ENCODE data around the gene ACAA1.
A peak's percentile ranks its signal among the peaks of the same experiment; 100 is the strongest.
"Not testable (repeated sequence)": the region's sequence is repeated elsewhere in the genome, so short reads cannot be mapped to it uniquely, and the experiment has no call there.

Gene ACAA1, protein sequence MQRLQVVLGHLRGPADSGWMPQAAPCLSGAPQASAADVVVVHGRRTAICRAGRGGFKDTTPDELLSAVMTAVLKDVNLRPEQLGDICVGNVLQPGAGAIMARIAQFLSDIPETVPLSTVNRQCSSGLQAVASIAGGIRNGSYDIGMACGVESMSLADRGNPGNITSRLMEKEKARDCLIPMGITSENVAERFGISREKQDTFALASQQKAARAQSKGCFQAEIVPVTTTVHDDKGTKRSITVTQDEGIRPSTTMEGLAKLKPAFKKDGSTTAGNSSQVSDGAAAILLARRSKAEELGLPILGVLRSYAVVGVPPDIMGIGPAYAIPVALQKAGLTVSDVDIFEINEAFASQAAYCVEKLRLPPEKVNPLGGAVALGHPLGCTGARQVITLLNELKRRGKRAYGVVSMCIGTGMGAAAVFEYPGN

DNA sequence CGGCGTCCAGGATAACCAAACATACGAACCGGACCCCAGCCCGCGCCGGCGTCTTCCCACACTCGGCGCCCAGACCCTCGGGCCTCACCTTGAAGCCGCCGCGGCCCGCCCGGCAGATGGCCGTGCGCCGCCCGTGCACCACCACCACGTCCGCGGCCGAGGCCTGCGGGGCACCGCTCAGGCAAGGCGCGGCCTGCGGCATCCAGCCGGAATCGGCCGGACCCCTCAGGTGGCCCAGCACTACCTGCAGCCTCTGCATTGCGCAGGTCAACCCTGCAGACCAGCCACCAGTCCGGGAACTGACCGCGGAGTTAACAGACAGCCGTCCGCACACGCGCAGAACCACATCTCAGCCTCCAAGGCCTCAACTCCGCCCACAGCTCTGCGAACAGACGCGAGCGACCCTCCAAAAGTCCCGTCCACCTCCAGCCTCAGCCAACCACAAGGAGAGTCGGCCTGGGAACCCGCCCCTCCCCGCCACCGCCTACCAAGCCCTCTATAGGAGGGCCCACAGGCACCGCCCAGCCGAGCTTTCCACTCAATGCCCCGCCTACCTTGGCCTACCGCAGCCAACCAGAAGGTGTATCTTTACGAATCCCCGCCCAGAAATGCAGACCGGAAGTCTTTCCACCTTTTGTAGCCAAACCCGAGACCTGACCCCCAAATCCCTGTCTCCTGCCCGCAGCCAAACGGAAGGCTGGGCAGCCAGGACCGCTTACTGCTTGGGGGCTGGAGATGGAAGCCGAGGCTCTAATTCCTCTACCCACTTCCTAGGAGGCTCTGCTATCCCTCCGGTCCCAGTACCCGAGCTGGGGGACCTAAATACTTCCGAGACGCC is at the start of gene ACAA1:
Gene ACAA1 (minus strand): TSS at position 351 of the 838 bp plus-strand sequence. CDS start 92 bp downstream, at position 259.
- peak; percentile 97 to 98 for DNase-seq (ENCODE audit: low read depth in 2 of 2)

DNA sequence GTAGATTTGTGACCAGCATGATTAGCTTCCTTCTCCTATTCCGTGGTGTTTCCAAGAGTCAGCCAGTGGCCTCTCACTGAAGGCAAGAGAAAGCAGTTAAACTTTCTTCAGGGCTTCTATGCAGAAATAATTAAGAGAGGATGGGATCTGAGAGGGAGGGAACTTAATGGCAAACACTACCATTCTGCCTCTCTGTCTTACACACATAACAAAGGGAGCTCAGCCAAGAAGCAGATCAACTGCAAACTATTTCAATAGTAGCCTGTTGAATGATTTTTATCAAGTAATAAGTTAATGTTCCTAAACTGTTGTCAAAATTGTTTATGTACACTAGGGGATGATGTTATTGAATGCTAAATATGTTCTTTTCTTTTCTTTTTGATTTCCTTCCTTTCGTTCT is 40.3 kb upstream of the ACAA1 start:
- no peak for DNase-seq (ENCODE audit: low read depth in 2 of 2)

DNA sequence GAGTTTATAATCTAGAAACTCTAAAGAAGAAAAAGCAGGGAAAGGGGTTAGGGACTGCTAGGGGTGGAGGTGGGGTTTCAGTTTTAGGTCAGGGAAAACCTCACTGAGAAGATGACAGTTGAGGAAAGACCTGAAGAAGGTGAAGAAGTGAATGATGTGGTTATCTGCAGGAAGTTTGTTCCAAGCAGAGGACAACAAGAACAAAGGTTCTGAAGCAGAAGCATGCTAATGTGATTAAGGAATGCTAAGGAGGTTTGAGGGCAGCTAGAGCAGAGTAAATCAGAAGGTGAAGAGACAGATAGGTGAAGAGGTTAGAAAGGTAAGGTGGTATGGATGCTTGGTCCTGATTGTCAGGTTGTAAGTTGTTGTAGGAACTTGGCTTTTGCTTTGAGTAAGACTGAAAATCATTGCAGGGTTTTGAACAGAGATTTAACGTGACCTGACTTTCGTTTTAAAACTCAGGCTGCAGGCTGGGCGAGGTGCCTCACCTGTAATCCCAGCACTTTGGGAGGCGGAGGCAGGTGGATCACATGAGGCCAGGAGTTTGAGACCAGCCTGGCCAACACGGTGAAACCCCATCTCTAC is 37.0 kb upstream of the ACAA1 start:
- no peak for DNase-seq (ENCODE audit: low read depth in 2 of 2)

DNA sequence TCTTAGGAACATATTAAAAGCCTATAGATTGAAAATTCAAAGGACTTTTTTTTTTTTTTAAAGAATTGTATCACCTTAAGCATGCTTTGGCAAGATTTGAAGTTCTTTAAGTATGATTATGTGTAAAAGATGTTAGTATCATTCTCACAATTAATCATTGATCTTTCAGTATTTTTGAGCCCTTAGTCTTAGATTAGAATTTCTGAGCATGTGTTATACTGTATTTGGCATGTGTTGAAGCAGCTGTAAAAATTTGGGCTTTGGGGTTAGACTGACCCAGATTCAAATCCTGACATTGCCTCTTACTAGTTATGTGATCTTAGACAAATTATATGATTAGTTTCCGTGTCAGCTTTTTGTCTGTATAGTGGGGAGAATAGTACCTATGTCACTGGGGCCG is 34.7 kb upstream of the ACAA1 start:
- DNase-seq (ENCODE audit: low read depth in 2 of 2) = no peak

DNA sequence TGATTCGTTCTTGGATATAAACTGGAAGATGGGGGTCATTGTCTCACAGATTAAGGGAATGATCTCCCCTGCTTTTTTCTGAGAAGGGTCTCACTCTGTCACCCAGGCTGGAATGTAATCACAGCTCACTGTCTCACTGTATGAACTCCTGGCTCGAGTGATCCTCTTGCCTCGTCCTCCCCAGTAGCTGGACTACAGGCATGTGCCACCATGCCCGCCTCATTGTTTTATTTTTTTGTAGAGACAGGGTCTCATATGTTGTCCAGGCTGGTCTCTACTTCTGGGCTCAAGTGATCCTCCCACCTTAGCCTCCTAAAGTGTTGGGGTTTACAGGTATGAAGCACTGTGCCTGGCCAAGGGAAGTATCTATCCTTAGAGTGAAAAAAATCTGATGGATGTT is 33.8 kb upstream of the ACAA1 start:
- DNase-seq (ENCODE audit: low read depth in 2 of 2) = no peak

DNA sequence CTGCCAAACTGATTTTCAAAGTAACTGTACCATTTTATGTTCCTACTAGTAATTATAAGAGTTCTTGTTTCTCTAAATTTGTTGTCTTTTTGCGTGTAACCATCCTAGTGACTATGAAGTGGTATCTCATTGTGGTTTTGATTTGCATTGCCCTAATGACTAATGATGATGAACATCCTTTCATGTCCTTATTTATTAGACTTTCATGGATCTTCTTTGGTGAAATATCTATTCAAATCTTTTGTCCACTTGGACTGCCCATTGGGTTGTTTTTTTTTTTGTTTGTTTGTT is 32.0 kb upstream of the ACAA1 start:
- DNase-seq (ENCODE audit: low read depth in 2 of 2) = no peak

DNA sequence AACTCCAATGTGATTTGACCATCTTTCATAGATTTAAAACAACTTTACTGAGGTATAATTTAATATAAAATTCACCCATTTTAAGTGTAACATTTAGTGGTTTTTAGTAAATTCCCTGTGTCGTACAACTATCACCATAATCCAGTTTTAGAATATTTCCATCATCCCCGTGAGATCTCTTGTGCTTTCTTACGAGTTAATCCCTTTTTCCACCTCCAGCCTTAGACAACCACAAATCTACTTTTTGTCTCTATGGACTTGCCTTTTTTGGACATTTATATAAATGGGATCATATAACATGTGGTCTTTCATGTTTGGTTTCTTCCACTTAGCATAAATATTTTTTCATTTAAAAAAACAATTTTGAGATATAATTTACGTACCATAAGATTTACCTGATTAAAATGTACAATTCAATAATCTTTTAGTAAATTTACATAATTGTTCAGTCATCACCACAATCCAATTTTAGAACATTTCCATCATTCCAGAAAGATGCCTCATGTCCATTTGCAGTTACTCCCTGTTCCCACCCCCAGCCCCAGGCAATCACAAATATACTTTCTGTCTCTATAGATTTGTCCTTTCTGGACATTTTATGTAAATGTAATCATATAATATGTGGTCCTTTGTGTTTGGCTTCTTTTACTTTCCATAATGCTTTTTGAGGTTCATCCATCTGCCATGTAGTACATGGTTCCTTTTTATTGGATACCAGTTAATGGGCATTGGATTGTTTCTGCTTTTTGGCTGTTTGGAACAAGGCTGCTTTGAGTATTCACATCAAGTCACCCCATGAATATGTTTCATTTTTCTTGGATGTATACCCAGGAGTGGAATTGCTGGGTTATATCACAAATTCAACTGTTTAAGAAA is 31.5 kb upstream of the ACAA1 start:
- no peak for DNase-seq (ENCODE audit: low read depth in 2 of 2)

DNA sequence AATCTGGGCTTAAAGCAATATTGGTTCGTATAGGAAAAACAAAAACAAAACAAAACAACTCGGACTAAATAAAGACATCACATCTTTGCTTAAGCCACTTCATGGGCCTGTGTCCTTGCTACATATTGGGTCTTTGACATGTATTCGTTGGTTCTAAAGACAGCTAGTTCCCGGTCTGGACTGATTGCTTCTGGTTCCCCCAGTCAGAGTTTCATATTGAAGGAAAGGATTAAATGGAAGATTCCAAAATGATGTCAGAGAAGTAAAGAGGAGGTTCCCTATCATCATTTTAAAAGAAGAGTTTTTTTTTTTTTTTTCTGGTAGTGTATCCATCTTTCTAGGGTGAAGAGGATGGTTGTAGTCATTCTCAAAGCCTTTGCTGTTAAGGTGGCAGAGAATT is 30.7 kb upstream of the ACAA1 start:
- no peak for DNase-seq (ENCODE audit: low read depth in 2 of 2)

DNA sequence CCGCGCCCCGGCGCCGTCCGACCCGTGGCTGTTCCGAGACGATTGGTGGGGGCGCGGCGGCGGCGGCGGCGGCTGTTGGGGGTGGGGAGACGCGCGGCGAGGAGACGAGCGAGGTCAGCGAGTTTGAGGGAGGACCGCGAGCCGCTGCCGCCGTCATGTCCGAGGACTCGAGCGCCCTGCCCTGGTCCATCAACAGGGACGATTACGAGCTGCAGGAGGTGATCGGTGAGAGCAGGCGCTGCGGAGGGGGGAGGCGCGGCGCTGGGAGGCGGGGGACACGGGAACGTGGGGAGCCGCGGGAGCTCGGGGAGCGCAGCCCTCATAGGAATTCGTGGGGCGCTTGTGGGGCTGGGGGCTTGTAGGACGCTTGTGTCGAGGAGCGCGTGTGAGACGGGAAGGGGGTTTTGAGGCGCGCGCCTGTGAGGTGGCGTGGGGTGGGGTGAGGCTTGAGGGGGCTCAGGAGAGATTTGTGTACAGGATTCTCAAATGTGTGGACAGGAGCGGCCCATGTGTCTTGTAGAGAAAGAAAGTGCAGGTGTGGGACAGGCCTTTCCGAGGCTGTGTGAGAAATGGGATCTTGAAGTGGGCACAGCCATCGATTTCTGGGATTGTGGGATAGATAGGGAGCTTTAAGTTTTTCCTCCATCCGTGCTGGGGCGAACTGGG is 28.9 kb upstream of the ACAA1 start:
- peak in 1 of 2 donors; percentile 8 for DNase-seq (ENCODE audit: low read depth in 2 of 2)

DNA sequence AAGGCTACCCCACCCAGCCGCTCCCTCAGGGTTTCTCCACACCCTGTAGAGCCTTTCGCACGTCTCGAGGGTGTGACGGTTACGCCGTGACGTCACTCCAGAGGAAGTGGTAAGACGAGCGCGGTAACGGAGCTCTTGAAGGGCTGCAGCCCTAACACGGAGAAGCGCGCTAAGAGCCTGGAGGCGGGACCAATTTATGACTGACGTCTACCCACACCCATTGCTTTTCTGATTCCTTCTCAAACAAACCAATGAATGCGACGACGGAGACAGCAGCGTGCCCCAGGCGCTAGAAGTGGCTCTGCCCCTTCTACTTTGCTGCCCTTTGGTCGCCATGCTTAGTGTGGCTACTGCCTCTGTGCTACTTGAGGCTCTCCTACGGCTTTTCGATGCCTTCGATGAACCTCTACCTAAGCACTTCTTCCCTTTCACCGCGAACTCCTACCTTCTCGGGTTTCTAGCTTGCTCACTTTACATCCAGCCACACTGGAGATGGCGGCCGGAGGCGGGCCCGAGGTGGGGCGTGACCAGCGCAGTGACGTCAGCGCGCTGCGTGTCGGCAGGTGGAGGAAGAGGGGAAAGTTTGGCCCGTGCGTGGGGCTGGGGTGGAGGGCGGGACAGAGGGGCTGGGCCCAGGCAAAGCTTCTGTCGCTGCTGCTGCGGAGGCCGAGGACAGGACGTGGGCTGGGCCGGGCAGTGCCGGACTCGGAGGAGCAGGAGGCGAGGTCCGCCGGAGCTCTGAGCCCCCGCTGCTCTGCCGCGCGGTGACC is 28.2 kb upstream of the ACAA1 start, which contains the start of gene OXSR1:
Gene OXSR1 (plus strand): TSS at position 586 of the 770 bp plus-strand sequence. CDS start 340 bp downstream, outside the sequence.
- DNase-seq (ENCODE audit: low read depth in 2 of 2) = peak; percentile 95 to 98

DNA sequence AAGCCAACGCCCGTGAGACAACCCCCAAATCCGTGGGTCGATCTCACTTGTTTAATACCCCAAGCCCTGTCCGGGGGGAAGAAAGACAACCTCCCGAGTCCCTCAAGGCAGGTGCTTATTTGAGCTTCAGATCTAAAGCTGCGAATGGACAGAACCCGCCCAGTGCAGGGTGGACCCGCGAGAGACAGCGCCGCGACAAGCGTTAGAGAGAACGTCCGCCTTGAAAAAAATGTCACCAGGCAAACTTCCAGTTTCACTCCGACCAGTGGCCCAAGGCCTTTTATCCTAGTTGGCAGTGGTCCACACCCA is 27.7 kb upstream of the ACAA1 start:
- DNase-seq (ENCODE audit: low read depth in 2 of 2) = no peak

DNA sequence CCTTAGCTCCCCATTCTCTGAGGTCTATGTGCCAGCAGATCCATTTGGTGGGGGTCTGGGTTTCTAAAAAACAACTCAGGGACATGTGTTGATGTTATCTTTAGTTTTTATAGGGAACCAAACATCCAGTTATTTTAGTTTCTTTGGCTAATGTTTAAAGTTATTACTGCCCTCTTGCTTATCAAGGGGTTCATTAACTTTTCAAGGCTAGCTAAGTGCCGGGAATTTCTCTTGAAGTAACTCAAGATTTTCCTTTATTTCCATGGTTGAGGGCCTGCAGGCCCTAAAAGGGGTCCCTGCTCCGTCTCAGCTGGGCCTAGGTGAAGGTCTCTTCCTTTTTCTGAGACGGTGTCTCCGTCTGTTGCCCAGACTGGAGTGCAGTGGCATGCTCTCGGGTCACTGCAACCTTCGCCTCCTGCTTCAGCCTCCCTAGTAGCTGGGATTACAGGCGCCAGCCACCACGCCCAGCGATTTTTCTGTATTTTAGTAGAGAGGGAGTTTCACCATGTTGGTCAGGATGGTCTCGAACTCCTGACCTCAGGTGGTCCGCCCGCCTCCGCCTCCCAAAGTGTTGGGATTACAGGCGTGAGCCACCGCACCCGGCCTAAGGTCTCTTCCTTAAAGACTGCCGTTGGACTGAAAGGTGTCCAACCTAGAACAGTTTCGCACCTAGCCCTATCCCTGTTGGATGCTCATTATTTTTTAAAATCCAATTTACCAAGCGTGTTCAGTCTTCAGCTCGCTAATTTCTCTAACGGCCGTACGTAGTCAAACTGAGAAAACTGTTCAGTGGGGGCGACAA is 27.1 kb upstream of the ACAA1 start:
- no peak for DNase-seq (ENCODE audit: low read depth in 2 of 2)

DNA sequence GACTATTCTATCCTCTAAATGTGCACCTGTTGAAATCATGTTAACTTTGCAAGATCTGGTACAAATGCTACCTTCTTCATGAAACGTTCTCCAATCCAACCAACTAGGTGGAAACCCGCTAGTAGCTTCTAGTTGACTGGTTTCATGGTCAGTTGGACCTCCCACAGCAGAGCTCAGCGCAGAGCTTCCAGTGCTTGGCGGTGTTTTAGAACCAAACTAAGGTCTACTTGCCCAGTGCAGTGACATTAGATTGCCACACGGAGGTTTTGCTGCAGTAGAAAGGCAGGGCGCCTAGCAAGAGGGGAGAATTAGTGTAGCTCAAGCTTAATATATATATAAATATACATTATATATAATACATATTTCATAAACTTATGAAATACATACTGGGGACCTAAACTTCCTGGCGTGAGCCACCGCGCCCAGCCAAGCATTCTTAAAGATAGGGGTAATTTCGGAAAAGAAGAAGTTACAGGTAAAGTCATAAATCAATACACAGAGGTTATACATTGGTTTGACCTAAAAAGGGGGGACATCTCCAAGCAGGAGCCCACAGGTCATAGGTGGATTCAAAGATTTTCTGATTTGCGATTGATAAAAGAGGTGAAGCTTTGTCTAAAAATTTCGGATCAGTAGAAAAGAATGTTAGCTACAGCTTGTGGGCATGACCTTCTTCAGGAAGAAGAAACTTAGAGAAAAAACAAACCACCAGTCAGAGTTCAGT is 26.4 kb upstream of the ACAA1 start:
- no peak for DNase-seq (ENCODE audit: low read depth in 2 of 2)

DNA sequence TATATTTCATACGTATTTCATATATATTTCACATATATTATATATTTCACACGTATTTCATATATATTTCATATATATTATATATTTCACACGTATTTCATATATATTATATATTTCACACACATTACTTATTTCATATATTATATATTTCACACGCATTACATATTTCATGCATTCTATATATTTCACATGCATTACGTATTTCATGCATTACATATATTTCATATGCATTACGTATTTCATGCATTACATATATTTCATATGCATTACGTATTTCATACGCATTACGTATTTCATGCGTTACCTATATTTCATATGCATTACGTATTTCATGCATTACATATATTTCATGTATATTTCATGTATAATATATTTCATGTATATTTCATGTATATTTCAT is 23.8 kb upstream of the ACAA1 start:
- DNase-seq (ENCODE audit: low read depth in 2 of 2) = not testable (repeated sequence)

DNA sequence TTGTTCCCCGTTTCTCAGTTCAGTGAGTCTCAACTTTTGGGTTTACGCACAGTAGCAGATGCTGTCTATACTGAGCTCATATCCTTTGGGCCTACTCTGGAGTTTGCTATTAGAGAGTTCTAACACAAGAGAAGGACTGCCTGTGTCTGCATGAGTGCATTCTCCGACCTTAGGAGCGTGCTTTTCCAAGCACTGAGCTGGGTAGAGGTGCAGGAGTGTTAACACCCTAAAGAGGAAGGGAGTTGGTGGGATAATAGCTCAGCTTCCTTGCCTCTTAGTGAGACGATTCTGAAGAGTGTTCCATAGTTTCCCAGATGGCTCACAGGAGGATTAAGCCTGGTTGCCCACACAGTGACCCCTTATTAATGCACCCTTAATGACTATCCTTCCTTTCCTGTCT is 21.5 kb upstream of the ACAA1 start:
- no peak for DNase-seq (ENCODE audit: low read depth in 2 of 2)

DNA sequence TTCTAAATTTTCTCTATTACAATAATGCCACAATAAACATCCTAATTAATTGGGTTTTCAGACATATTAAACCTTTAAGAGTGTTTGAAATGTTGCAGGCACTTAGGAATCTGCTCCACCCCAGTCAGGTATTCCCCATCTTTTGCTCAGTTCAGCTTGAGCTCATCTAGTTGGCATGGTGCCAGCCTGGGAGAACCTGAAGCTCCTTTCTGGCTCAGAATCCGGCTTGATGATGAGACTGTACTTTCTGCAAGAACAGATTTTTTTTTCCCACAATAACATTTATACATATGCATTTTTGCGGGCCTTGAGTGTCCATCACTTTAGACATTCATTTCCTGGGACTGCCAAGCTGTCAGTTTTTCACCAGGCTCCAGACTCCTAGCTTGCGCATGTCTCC is 20.7 kb upstream of the ACAA1 start:
- DNase-seq (ENCODE audit: low read depth in 2 of 2) = no peak

DNA sequence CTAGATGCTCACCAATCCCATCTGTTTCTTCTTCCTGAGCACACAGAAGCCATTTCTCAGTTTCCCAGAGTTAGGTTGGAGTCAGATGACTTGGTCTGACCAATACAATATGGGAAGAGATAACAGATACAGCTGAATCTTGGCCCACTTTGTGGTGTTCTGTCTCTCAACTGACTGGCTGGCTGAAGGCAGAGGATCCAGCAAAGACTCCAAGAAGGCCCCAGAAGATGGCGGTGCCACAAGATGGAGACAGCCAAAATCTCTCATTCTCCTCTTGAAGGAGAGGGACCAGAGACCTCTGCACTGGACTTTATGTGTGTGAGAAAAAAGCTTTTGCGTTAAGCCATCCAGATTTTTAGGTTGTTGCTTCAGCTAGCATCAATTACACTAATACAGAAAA is 20.2 kb upstream of the ACAA1 start:
- no peak for DNase-seq (ENCODE audit: low read depth in 2 of 2)

DNA sequence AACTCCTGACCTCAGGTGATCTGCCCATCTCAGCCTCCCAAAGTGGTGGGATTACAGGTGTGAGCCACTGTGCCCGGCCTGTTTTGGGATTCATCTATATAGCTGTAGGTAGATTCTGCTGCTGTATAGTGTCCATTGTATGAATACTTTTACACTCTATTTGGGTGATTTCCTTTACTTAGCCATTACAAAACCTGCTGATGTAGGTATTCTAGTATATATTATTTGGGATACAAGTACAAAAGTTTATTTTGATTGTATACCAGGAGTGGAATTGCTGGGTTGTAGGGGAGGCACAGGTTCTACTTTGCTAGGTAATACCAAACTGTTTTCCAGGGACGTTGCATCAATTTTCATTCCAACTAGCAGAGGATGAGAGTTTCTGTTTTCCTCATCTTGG is 18.9 kb upstream of the ACAA1 start:
- no peak for DNase-seq (ENCODE audit: low read depth in 2 of 2)

DNA sequence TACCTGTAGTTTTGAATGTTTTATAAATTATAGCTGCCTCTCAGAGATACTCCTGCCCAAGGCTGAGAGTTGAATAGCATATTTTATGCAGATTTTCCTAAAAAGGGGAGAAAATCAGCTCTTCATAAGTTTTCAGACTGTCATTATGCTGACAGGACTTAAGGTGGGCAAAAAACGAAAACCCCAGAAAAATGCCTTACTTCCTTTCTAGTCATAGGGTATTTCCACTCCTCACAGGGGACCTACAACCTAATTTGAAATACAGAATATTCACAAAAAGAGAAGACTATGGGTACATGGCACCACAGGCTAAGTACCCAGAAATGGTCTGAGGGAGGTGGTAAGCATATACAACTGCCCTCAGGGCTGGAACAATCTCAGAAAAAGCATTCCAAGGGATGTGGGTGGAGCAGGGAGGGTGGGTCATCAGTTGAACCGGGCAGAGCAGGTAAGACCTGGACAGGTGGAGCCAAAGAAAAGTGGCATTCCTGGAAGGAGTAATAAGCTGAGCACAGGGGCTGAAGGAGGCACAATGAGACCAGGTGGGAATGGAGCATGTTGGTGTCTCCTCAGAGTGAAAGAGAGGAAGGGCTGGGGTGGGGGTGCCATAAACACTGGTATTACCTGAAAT is 17.8 kb upstream of the ACAA1 start:
- DNase-seq (ENCODE audit: low read depth in 2 of 2) = no peak
